Measurements from ENCODE around the gene NDUFV3. TPM values are rescaled to one million over a fixed set of nuclear protein-coding genes. Genes with fewer than 3 reads are reported as not detected.
A peak's percentile ranks its signal among the peaks of the same experiment; 100 is the strongest.
"Not testable (repeated sequence)": the region's sequence is repeated elsewhere in the genome, so short reads cannot be mapped to it uniquely, and the experiment has no call there.

Gene NDUFV3
- total and polyA plus RNA-seq, 9 donors: 24.9 to 51.4 (median 37.8) TPM

- H3K27me3 ChIP-seq: no peaks in the 10 kb centered on the region
- 83 to 87% (median 85%) methylated on average over 18 of the region's 18 CpGs for WGBS, 3 donors
- H3K4me3 ChIP-seq: no peak overlapping the region
These were observed 29.8 kb downstream of the NDUFV3 start for GRCh38 chr21:42922918-42923317.

GRCh38 chr21:42923553-42924432 is 30.7 kb downstream of the NDUFV3 start:
- 18 to 22% (median 19%) methylated on average over 18 of the region's 18 CpGs for WGBS, 3 donors
- TF ChIP-seq EP300 (IDR thresholded peaks at IDR 0.05) (no peak), POLR2A (IDR thresholded peaks at IDR 0.05) (no peak)
- TF ChIP-seq, protein P1, sequence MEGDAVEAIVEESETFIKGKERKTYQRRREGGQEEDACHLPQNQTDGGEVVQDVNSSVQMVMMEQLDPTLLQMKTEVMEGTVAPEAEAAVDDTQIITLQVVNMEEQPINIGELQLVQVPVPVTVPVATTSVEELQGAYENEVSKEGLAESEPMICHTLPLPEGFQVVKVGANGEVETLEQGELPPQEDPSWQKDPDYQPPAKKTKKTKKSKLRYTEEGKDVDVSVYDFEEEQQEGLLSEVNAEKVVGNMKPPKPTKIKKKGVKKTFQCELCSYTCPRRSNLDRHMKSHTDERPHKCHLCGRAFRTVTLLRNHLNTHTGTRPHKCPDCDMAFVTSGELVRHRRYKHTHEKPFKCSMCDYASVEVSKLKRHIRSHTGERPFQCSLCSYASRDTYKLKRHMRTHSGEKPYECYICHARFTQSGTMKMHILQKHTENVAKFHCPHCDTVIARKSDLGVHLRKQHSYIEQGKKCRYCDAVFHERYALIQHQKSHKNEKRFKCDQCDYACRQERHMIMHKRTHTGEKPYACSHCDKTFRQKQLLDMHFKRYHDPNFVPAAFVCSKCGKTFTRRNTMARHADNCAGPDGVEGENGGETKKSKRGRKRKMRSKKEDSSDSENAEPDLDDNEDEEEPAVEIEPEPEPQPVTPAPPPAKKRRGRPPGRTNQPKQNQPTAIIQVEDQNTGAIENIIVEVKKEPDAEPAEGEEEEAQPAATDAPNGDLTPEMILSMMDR (IDR thresholded peaks at IDR 0.05): peak; percentile 57 to 88 (median 87)
- Histone ChIP-seq H3K4me3 (no peak overlapping the region), H3K9me3 (no peaks in the 10 kb centered on the region), H3K27me3 (no peaks in the 10 kb centered on the region), H3K36me3 (no peaks in the 10 kb centered on the region), H3K27ac (no peak overlapping the region), H3K4me1 (ENCODE audit: insufficient read depth) (no peaks in the 10 kb centered on the region)
- peak; percentile 70 to 86 (median 72) for DNase-seq
- intact Hi-C loops (cut with DNase I): no loop called here

More at GRCh38 chr21:42922918-42923317, 29.8 kb downstream of the NDUFV3 start:
- Histone ChIP-seq H3K36me3 (no peaks in the 10 kb centered on the region), H3K9me3 (no peaks in the 10 kb centered on the region), H3K4me1 (ENCODE audit: insufficient read depth) (no peaks in the 10 kb centered on the region), H3K27ac (no peak overlapping the region)
- TF ChIP-seq, protein P1 (IDR thresholded peaks at IDR 0.05): no peak
- TF ChIP-seq POLR2A (IDR thresholded peaks at IDR 0.05) (no peak), EP300 (IDR thresholded peaks at IDR 0.05) (no peak)
- intact Hi-C loops (cut with DNase I): no loop called here
- no peak for DNase-seq

GRCh38 chr21:42924433-42924751 is 31.3 kb downstream of the NDUFV3 start:
- H3K9me3 ChIP-seq: no peaks in the 10 kb centered on the region
- no peak overlapping the region for H3K4me3 ChIP-seq
- H3K36me3 ChIP-seq: no peaks in the 10 kb centered on the region
- no peak for DNase-seq
- no peaks in the 10 kb centered on the region for H3K4me1 ChIP-seq (ENCODE audit: insufficient read depth)
- H3K27me3 ChIP-seq: no peaks in the 10 kb centered on the region
- WGBS, 3 donors: 81 to 84% (median 84%) methylated on average over 6 of the region's 6 CpGs
- H3K27ac ChIP-seq: no peak overlapping the region
- intact Hi-C loops (cut with DNase I): no loop called here
- TF ChIP-seq EP300 (IDR thresholded peaks at IDR 0.05) (no peak), POLR2A (IDR thresholded peaks at IDR 0.05) (no peak)
- TF ChIP-seq, protein P1 (IDR thresholded peaks at IDR 0.05): no peak

DNA sequence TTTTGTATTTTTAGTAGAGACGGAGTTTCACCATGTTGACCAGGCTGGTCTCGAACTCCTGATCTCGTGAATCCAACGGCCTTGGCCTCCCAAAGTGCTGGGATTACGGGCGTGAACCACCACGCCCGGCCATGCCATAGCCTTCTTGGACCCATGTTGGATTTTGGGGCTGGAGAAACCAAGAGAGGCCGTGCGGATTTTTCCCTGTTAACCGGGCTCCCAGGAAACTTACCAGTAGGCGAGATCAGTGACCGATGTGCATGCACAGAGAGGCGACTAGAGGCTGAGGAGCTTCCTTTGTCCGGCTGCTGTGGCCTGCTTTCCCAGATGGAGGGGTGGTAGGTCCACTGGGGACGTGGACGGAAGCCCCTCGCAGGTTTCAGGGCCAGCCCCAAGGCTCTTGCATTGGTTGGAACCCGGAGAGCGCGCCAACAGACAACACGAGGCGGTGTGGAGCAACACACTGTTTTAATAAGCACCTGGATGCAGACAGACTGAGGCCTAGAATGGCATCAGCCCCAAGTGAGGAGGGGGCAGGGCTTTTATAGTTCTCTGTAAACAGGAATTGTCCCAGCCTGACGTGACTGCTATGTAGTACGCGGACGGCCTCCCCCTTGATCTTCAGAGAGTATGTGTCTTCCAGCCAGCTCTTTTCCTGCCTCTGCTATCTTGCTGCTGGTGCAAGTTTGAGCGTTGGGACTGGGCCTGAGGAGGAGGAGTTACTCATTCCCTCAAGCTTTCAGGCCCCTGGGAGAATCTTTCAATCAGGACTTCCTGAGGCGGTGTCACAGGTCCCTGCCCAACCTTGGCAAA is 32.2 kb downstream of the NDUFV3 start, which contains the start of gene ERVH48-1:
Gene ERVH48-1, minus strand, starts transcription at position 517 of the 813 bp plus-strand sequence. CDS start 6,624 bp downstream, outside the sequence.
- Histone ChIP-seq H3K4me1 (ENCODE audit: insufficient read depth) (no peaks in the 10 kb centered on the region), H3K4me3 (no peak within 1 kb of the TSS), H3K36me3 (no peaks in the 10 kb centered on the region), H3K9me3 (no peaks in the 10 kb centered on the region), H3K27me3 (no peaks in the 10 kb centered on the region), H3K27ac (no peak within 1 kb of the TSS)
- 87 to 89% (median 88%) methylated on average over 27 to 29 of the region's 29 CpGs for WGBS, 3 donors
- TF ChIP-seq POLR2A (IDR thresholded peaks at IDR 0.05) (no peak), EP300 (IDR thresholded peaks at IDR 0.05) (no peak)
- TF ChIP-seq, protein P1 (IDR thresholded peaks at IDR 0.05): no peak
- peak in 1 of 5 donors; percentile 33 for DNase-seq
- intact Hi-C loops (cut with DNase I): no loop called here

GRCh38 chr21:42927474-42928200 is 34.5 kb downstream of the NDUFV3 start:
- intact Hi-C loops (cut with DNase I); H3K27me3 ChIP-seq; H3K9me3 ChIP-seq; H3K4me3 ChIP-seq; H3K4me1 ChIP-seq (ENCODE audit: insufficient read depth); H3K27ac ChIP-seq; H3K36me3 ChIP-seq: not testable (repeated sequence)
- peak in 1 of 5 donors; percentile 28 for DNase-seq
- WGBS, 3 donors: 92 to 93% (median 93%) methylated on average over 23 of the region's 23 CpGs

Data from ovary (tissue), 9 donors.